ENCODE data around the gene DYNC1H1.
"Not testable (repeated sequence)": the region's sequence is repeated elsewhere in the genome, so short reads cannot be mapped to it uniquely, and the experiment has no call there.

The DYNC1H1 gene

GRCh38 chr14:102063808-102064429 lies 99.5 kb downstream of the DYNC1H1 start:
- DNase-seq (ENCODE audit: low read depth in 2 of 2) = no peak

GRCh38 chr14:102064590-102064989 lies 100.2 kb downstream of the DYNC1H1 start:
- DNase-seq (ENCODE audit: low read depth in 2 of 2) = not testable (repeated sequence)

GRCh38 chr14:102066041-102066451 lies 101.7 kb downstream of the DYNC1H1 start:
- DNase-seq (ENCODE audit: low read depth in 2 of 2) = no peak

- DNase-seq (ENCODE audit: low read depth in 2 of 2) = no peak
Observed at GRCh38 chr14:102071283-102071998, 107.1 kb downstream of the DYNC1H1 start.

- no peak for DNase-seq (ENCODE audit: low read depth in 2 of 2)
Observed at GRCh38 chr14:102074415-102074964, 110.1 kb downstream of the DYNC1H1 start.

- no peak for DNase-seq (ENCODE audit: low read depth in 2 of 2)
Observed at GRCh38 chr14:102075155-102075554, 110.8 kb downstream of the DYNC1H1 start.

- DNase-seq (ENCODE audit: low read depth in 2 of 2) = no peak
Observed at GRCh38 chr14:102077382-102077709, 113.0 kb downstream of the DYNC1H1 start.

- DNase-seq (ENCODE audit: low read depth in 2 of 2) = not testable (repeated sequence)
Observed at GRCh38 chr14:102078361-102078791, 114.0 kb downstream of the DYNC1H1 start.

GRCh38 chr14:102078831-102079699 lies 114.7 kb downstream of the DYNC1H1 start:
- no peak for DNase-seq (ENCODE audit: low read depth in 2 of 2)

GRCh38 chr14:102079700-102079979 lies 115.3 kb downstream of the DYNC1H1 start:
- DNase-seq (ENCODE audit: low read depth in 2 of 2) = no peak

- DNase-seq (ENCODE audit: low read depth in 2 of 2) = no peak
Observed at GRCh38 chr14:102080183-102081080, 116.1 kb downstream of the DYNC1H1 start.

GRCh38 chr14:102081231-102082080 lies 117.1 kb downstream of the DYNC1H1 start:
- no peak for DNase-seq (ENCODE audit: low read depth in 2 of 2)

- not testable (repeated sequence) for DNase-seq (ENCODE audit: low read depth in 2 of 2)
Observed at GRCh38 chr14:102084522-102084921, 120.1 kb downstream of the DYNC1H1 start.

- no peak for DNase-seq (ENCODE audit: low read depth in 2 of 2)
Observed at GRCh38 chr14:102084931-102085330, 120.6 kb downstream of the DYNC1H1 start.

GRCh38 chr14:102085488-102085887 lies 121.1 kb downstream of the DYNC1H1 start:
- no peak for DNase-seq (ENCODE audit: low read depth in 2 of 2)

- DNase-seq (ENCODE audit: low read depth in 2 of 2) = peak; percentile 46 to 51
Observed at GRCh38 chr14:102085948-102086708, 121.8 kb downstream of the DYNC1H1 start.

GRCh38 chr14:102086709-102086971 lies 122.3 kb downstream of the DYNC1H1 start:
- DNase-seq (ENCODE audit: low read depth in 2 of 2) = no peak

GRCh38 chr14:102086972-102087761 lies 122.8 kb downstream of the DYNC1H1 start, which contains the start of gene HSP90AA1:
Gene HSP90AA1, minus strand, starts transcription at chr14:102087044. Its CDS starts 666 bp downstream, at chr14:102086378.
- peak; percentile 98 for DNase-seq (ENCODE audit: low read depth in 2 of 2)

- no peak for DNase-seq (ENCODE audit: low read depth in 2 of 2)
Observed at GRCh38 chr14:102087762-102088011, 123.3 kb downstream of the DYNC1H1 start.

Measured in stimulated activated CD4-positive, alpha-beta T cell treated with anti-CD3 and anti-CD28 coated beads, Interleukin-1b, Interleukin-23, amount 100 ng/mL, for 4 hours (primary cell).